Measurements from ENCODE around the gene PRRC2B. TPM values are rescaled to one million over a fixed set of nuclear protein-coding genes. Genes with fewer than 3 reads are reported as not detected.

The PRRC2B gene
- total and polyA plus RNA-seq, 4 donors, result 39.4 to 171 (median 91.4) TPM

GRCh38 chr9:131429121-131430012 lies 35.5 kb downstream of the PRRC2B start:
- DNase-seq, result peak in 2 of 3 donors; percentile 47 to 60
- H3K4me1 ChIP-seq (ENCODE audit: control insufficient read depth in 5 of 5, insufficient read depth in 5 of 5, low read length in 5 of 5), result peaks cover 0 to 17% (median 10%) of the 10 kb centered on the region in 5 donors
- no peak overlapping the region for H3K27ac ChIP-seq (ENCODE audit: low read depth in 1 of 2, low read length in 1 of 2)
- H3K27me3 ChIP-seq (ENCODE audit: control insufficient read depth in 3 of 3, insufficient read depth in 3 of 3, low read length in 2 of 3), result no peaks in the 10 kb centered on the region
- H3K9me3 ChIP-seq (ENCODE audit: control insufficient read depth in 4 of 4, insufficient read depth in 3 of 4, low read length in 3 of 4), result no peaks in the 10 kb centered on the region
- 75 to 89% methylated on average over 10 of the region's 10 CpGs for WGBS, 2 donors
- no peak for TF ChIP-seq CTCF (IDR thresholded peaks at IDR 0.05; ENCODE audit: control extremely low read depth, extremely low read depth)
- H3K9ac ChIP-seq (ENCODE audit: insufficient read depth in 1 of 2, low read length in 2 of 2), result no peak overlapping the region
- H3K4me3 ChIP-seq, result no peak overlapping the region
- H3K36me3 ChIP-seq (ENCODE audit: control insufficient read depth in 4 of 4, insufficient read depth in 4 of 4, low read length in 4 of 4), result peaks cover 3 to 22% (median 17%) of the 10 kb centered on the region in 4 donors
- ATAC-seq (ENCODE audit: insufficient read depth, low FRiP score), result no peak

- 92 to 94% methylated on average over 4 of the region's 4 CpGs for WGBS, 2 donors
- DNase-seq, result no peak
- ATAC-seq (ENCODE audit: insufficient read depth, low FRiP score), result no peak
- H3K36me3 ChIP-seq (ENCODE audit: control insufficient read depth in 4 of 4, insufficient read depth in 4 of 4, low read length in 4 of 4), result peaks cover 10 to 39% (median 32%) of the 10 kb centered on the region in 4 donors
- no peak overlapping the region for H3K9ac ChIP-seq (ENCODE audit: insufficient read depth in 1 of 2, low read length in 2 of 2)
- H3K9me3 ChIP-seq (ENCODE audit: control insufficient read depth in 4 of 4, insufficient read depth in 3 of 4, low read length in 3 of 4), result no peaks in the 10 kb centered on the region
- TF ChIP-seq CTCF (IDR thresholded peaks at IDR 0.05; ENCODE audit: control extremely low read depth, extremely low read depth), result no peak
- H3K4me3 ChIP-seq, result no peak overlapping the region
- H3K27me3 ChIP-seq (ENCODE audit: control insufficient read depth in 3 of 3, insufficient read depth in 3 of 3, low read length in 2 of 3), result no peaks in the 10 kb centered on the region
- peaks cover 0 to 12% (median 10%) of the 10 kb centered on the region in 5 donors for H3K4me1 ChIP-seq (ENCODE audit: control insufficient read depth in 5 of 5, insufficient read depth in 5 of 5, low read length in 5 of 5)
- no peak overlapping the region for H3K27ac ChIP-seq (ENCODE audit: low read depth in 1 of 2, low read length in 1 of 2)
Measured at GRCh38 chr9:131432050-131432449, 38.2 kb downstream of the PRRC2B start.

- WGBS, 2 donors, result 83 to 84% methylated on average over 15 of the region's 15 CpGs
- Histone ChIP-seq H3K9me3 (ENCODE audit: control insufficient read depth in 4 of 4, insufficient read depth in 3 of 4, low read length in 3 of 4) (no peaks in the 10 kb centered on the region), H3K4me1 (ENCODE audit: control insufficient read depth in 5 of 5, insufficient read depth in 5 of 5, low read length in 5 of 5) (peaks cover 0 to 12% (median 10%) of the 10 kb centered on the region in 5 donors), H3K36me3 (ENCODE audit: control insufficient read depth in 4 of 4, insufficient read depth in 4 of 4, low read length in 4 of 4) (peaks cover 11 to 42% (median 36%) of the 10 kb centered on the region in 4 donors), H3K9ac (ENCODE audit: insufficient read depth in 1 of 2, low read length in 2 of 2) (no peak overlapping the region), H3K27me3 (ENCODE audit: control insufficient read depth in 3 of 3, insufficient read depth in 3 of 3, low read length in 2 of 3) (no peaks in the 10 kb centered on the region), H3K27ac (ENCODE audit: low read depth in 1 of 2, low read length in 1 of 2) (no peak overlapping the region), H3K4me3 (no peak overlapping the region)
- DNase-seq (no peak), ATAC-seq (ENCODE audit: insufficient read depth, low FRiP score) (peak; percentile 50)
- no peak for TF ChIP-seq CTCF (IDR thresholded peaks at IDR 0.05; ENCODE audit: control extremely low read depth, extremely low read depth)
Measured at GRCh38 chr9:131432597-131433301, 38.9 kb downstream of the PRRC2B start.
